ENCODE results near the gene SKIC2.
"Not testable (repeated sequence)": the region's sequence is repeated elsewhere in the genome, so short reads cannot be mapped to it uniquely, and the experiment has no call there.

DNA sequence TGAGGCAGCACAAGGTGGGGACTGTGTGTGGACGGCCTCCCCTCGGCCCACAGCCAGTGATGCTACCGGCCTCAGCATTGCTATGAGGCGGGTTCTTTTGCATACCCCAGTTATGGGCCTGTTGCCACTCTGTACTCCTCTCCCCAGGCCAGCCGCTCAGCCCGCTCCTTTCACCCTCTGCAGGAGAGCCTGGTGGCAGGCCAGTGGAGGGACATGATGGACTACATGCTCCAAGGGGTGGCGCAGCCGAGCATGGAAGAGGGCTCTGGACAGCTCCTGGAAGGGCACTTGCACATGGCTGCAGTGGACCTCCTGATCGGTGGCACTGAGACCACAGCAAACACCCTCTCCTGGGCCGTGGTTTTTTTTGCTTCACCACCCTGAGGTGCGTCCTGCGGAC, 48.1 kb downstream of the SKIC2 start:
- TF ChIP-seq, protein P1, sequence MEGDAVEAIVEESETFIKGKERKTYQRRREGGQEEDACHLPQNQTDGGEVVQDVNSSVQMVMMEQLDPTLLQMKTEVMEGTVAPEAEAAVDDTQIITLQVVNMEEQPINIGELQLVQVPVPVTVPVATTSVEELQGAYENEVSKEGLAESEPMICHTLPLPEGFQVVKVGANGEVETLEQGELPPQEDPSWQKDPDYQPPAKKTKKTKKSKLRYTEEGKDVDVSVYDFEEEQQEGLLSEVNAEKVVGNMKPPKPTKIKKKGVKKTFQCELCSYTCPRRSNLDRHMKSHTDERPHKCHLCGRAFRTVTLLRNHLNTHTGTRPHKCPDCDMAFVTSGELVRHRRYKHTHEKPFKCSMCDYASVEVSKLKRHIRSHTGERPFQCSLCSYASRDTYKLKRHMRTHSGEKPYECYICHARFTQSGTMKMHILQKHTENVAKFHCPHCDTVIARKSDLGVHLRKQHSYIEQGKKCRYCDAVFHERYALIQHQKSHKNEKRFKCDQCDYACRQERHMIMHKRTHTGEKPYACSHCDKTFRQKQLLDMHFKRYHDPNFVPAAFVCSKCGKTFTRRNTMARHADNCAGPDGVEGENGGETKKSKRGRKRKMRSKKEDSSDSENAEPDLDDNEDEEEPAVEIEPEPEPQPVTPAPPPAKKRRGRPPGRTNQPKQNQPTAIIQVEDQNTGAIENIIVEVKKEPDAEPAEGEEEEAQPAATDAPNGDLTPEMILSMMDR (IDR thresholded peaks at IDR 0.05) = not testable (repeated sequence)
- not testable (repeated sequence) for TF ChIP-seq POLR2A (IDR thresholded peaks at IDR 0.05)

Data from vagina (tissue), 2 donors.